GM19455 (cell line): ENCODE data around the gene CD3G.

Experiments used
- ATAC-seq: cut with Tn5 transposase; IDR thresholded peaks from one replicate; pipeline ENCODE4 v1.9.1; 2021; ENCODE audit not compliant: unreplicated experiment

Gene CD3G

DNA sequence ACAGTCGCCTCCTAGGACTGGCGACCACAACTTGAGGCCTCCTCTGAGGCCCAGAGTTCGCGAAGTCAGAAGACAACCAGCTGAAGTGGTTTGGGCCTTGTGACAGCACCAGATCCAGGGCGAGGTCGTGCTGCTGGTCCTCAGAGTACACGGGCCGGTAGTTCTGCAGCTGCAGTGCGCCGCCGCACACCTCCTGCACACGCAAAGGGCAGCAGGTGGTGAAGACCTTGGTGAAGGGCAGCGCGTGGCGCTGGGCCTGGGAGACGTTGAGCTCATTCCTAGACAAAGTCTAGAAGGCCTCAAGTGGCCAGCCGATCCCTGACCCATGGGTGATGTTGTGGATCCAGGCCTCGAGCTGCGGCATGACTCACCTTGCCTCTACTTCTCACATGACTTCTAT lies 21.4 kb upstream of the CD3G start:
- no peak for ATAC-seq

- no peak for ATAC-seq
Measured at GRCh38 chr11:118325283-118325682, 18.9 kb upstream of the CD3G start.

- ATAC-seq: no peak
Measured at GRCh38 chr11:118328745-118329144, 15.4 kb upstream of the CD3G start.

DNA sequence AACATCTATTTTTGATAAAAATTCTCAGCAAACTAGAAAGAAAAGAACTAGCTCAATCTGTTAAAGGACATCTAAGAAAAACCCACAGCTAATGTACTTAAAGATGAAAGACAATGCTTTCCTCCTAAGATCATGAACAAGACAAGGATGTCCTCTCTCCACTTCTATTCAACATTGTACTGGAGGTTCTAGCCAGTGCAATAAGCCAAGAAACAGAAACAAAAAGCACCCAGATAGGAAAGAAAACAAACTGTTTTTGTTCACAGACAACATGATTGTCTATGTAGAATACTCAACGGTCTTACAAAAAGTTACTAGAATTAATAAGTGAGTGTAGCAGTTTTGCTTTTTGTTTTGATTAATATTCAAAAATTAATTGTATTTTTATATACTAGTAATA lies 9.4 kb upstream of the CD3G start:
- ATAC-seq: no peak

DNA sequence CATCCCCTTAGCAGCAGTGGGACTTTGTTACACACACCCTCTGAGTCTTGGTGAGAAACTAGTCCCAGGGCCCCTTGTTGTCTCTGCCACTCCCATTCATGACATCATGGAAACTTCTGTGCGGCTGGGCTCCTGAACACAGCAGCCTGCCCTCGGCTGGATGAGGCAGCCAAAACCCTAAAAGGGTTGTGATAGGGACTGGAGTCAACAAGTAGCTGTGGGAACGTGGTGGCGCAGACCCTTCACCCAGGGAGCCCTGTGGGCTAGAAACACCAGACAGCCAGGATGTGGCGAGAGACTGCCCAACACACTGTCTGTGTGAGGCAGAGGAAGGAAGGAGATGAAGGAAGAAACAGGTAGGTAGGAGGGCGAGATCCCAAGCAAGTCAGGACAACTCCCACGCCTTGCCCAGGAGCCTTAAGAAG lies 5.5 kb upstream of the CD3G start:
- ATAC-seq: no peak

- no peak for ATAC-seq
Measured at GRCh38 chr11:118339281-118339961, 4.7 kb upstream of the CD3G start.

DNA sequence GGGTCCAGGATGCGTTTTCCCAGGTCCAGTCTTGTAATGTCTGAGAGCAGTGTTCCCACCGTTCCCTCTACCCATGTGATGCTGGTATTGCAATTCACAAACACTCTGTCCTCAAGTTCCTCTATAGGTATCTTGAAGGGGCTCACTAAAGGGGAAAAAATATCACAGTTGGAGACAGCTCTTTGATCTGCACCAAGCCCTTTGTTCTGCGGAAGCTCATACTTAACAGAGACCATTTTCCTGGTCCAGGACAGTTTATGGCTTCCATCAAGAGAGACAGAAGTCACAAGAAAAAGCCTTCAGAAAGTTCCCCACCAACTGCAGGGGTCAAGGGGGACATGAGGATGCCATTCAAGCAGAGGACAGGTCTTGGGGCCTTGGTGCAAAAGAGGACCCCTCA lies 3.7 kb upstream of the CD3G start:
- ATAC-seq: no peak

DNA sequence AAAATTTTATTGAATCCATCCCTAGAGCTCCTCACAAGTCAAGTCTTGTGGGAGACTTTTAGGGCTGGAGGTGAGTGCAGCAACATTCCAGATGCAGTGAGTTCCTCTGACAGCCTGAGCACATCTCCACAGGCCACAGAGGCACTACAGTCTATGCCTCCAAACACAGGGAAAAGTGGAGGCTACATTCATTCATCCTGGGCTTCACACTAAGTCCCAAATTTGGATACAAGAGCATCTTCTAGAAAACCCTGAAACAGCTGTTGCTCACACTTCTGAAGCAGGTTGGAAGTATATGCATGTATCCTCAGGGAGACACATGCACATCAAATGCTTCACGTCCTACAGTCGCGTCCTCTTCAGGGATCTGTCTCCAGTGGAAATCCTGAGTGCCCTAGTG lies 2.9 kb upstream of the CD3G start:
- ATAC-seq: no peak

DNA sequence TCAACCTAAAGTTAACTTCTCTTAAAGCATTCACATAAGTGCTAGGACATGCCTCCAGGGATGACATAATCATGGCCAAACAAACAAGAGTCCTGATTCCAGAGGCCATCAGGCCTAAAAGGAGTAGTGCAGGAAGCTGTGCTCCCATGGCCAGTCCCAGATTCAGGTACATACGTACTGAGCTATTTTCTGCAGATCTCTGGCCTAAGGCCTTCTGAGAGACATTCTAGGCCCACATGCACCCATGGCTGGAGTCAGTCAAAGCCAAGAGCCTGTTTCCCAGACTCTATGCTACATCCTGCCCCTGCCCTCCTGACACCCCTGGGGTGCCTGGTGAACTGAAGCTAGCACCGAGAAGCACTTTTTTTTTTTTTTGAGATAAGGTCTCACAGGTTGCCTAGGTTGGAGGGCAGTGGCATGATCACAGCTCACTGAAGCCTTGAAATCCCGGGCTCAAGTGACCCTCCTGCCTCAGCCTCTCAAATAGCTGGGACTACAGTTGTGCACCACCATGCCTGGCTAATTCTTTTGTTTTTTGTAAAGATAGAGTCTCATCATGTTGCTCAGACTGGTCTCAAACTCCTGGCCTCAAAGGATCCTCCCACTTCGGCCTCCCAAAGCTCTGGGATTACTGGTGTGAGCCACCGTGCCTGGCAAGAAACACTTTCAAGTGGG lies 2.2 kb upstream of the CD3G start:
- ATAC-seq: no peak

GRCh38 chr11:118342503-118343161 lies 1.5 kb upstream of the CD3G start, which contains the start of gene CD3D:
TSS of gene CD3D (minus strand) at chr11:118342705. CDS start at chr11:118342607, 98 bp downstream.
- no peak for ATAC-seq

- ATAC-seq: no peak
Measured at GRCh38 chr11:118343248-118343647, 896 bp upstream of the CD3G start.

DNA sequence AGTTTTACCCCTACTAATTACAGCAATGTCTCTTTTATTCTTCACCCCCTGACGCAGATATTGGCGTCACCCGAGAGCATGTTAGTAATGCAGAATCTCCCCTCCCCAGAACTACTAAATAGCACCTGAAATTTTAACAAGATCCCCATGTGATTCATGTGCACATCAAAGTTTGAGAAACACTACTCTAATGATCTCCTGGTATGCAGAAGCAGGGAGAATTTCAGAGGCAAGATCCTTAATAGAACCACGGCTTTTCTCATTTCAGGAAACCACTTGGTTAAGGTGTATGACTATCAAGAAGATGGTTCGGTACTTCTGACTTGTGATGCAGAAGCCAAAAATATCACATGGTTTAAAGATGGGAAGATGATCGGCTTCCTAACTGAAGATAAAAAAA lies 5.3 kb downstream of the CD3G start:
- ATAC-seq: no peak

- no peak for ATAC-seq
Measured at GRCh38 chr11:118353084-118353710, 9.1 kb downstream of the CD3G start.

DNA sequence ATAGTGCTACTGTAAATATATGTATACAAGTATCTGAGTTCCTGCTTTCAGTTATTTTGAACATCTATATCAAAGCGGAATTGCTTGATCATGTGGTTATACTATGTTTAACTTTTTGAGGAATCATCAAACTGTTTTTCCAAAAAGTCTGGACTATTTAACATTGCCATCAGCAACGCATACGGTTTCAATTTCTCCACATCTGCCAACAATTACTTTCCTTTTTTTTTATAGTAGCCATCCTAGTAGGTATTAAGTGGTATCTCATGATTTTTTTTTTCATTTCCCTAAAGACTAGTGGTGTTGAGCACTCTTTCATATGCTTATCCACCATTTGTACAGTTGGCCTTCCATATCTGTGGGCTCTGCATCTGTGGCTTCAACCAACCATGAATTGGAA lies 13.9 kb downstream of the CD3G start:
- ATAC-seq: no peak

GRCh38 chr11:118359295-118359958 lies 15.3 kb downstream of the CD3G start, which contains the start of gene UBE4A:
TSS of gene UBE4A (plus strand) at chr11:118359600. CDS start at chr11:118365081, 5,481 bp downstream.
- peak; percentile 87 for ATAC-seq

DNA sequence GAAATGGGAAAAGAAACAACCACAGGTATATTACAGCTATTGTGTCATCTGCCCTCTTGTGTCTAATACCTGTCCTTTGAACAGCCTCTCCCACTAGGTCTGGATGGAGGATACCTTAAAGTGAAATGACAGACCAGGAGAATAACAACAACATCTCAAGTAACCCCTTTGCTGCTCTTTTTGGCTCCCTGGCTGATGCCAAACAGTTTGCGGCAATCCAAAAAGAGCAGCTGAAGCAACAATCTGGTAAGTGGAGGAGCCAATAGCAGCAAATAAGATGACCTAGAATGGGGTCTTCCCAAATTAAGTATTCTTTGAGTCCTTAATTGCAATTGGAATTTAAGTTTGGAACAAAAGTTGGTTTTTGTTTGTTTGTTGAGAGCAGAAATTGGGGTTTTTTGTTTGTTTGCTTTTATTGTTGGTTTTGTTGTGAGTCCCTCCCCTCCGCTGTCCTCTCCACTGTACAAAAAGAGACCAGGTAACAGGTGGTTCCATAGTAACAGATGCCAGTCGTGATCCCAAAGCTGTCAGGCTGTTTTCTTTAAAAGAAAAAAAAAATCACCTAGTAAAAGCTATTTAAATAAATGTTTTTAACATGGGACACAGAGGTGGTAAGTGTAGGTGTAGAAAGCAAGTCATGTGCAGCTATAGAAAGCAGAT lies 20.9 kb downstream of the CD3G start:
- no peak for ATAC-seq

DNA sequence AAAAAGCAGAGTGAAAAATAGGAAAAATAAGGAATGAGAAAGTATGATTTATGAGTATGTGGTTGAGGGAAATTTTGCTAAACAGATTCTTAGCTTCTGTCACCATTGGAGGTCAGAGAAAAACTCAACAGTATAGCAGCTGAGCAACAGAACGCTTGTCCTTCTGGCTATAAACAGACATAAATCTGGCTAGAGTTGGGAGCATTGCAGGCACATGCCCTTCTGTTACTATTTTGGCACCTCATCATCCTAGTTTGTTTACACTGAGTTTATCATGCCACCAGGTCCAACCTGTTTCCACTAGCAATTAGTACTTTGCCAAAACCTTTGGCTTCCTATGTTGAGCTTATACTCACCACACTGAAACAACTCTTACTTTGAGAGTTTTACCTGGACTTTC lies 22.1 kb downstream of the CD3G start:
- ATAC-seq: no peak

DNA sequence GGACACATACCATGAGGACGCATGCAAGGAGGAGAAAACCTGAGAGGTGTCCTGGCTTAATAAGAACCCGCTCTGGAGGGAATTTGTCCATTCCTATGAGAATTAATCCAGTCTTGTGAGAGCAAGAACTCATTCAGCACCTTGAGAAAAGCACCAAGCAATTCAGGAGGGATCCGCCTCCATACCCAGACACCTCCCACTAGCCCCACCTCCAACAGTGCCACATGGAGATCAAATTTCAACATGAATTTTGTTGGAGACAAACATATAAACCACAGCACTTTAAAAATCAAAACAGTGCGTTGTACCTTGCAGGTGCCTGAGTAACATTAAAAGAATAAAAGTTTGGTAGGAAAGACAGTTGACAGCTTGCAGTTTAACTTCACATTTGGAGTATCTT lies 26.6 kb downstream of the CD3G start:
- no peak for ATAC-seq

GRCh38 chr11:118373263-118373662 lies 29.1 kb downstream of the CD3G start:
- no peak for ATAC-seq

DNA sequence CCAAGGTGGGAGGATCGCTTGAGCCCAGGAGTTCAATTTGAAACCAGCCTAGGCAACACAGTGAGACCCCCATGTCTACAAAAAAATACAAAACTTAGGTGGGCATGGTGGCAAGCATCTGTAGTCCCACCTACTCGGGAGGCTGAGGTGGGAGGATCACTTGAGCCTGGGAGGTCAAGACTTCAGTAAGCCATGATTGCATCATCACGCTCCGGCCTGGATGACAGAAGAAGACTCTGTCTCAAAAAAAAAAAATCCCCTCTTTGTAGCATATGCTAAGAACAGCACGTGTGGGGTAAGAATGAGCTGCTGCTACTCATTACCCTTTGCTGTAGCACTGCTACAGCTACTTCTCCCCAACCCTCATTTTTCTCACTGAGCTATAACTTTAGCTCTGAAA lies 29.7 kb downstream of the CD3G start:
- no peak for ATAC-seq

GRCh38 chr11:118374729-118375128 lies 30.6 kb downstream of the CD3G start:
- ATAC-seq: no peak
